Neural progenitor cell (in vitro differentiated cells): ENCODE measurements around the gene TLCD1. TPM values are rescaled to one million over a fixed set of nuclear protein-coding genes. Genes with fewer than 3 reads are reported as not detected.

Experiments used
- DNase-seq: peaks from one replicate; pipeline ENCODE4 v3.0.0-alpha.2; 2016; ENCODE audit warnings: low spot score
- H2AFZ ChIP-seq: fragments of 200-600 bp; sonication (generic); replicated peaks from 2 replicates; pipeline ENCODE4 v1.6.1; 2016; ENCODE audit warnings: antibody characterized with exemption
- H3F3A ChIP-seq: fragments of 200-600 bp; sonication (generic); 2 replicates; pipeline ENCODE4 v1.6.1; 2016; ENCODE audit warnings: antibody characterized with exemption, low read depth
- H3K27ac ChIP-seq: fragments of 200-600 bp; sonication (generic); 2 replicates; pipeline ENCODE4 v1.5.1; 2016; ENCODE audit warnings: mild to moderate bottlenecking
- H3K27me3 ChIP-seq: fragments of 200-600 bp; sonication (generic); 2 replicates; pipeline ENCODE4 v1.6.1; 2016; ENCODE audit warnings: mild to moderate bottlenecking, moderate library complexity
- H3K36me3 ChIP-seq: fragments of 200-600 bp; sonication (generic); 2 replicates; pipeline ENCODE4 v1.5.1; 2016
- H3K4me1 ChIP-seq: fragments of 200-600 bp; sonication (generic); 2 replicates; pipeline ENCODE4 v1.6.1; 2016; ENCODE audit warnings: mixed run types
- H3K4me2 ChIP-seq: fragments of 200-600 bp; sonication (generic); 2 replicates; pipeline ENCODE4 v1.6.1; 2016
- H3K4me3 ChIP-seq: fragments of 200-600 bp; sonication (generic); 2 replicates; pipeline ENCODE4 v1.5.1; 2016
- H3K79me2 ChIP-seq: fragments of 200-600 bp; sonication (generic); 2 replicates; pipeline ENCODE4 v1.6.1; 2016; ENCODE audit warnings: low read depth
- H3K9ac ChIP-seq: fragments of 200-600 bp; sonication (generic); 2 replicates; pipeline ENCODE4 v1.6.1; 2016
- H3K9me3 ChIP-seq: fragments of 200-600 bp; sonication (generic); 2 replicates; pipeline ENCODE4 v1.5.1; 2016; ENCODE audit warnings: low read depth
- H4K20me1 ChIP-seq: fragments of 200-600 bp; sonication (generic); 2 replicates; pipeline ENCODE4 v1.6.1; 2016; ENCODE audit warnings: low read depth
- H3K27ac Mint-ChIP-seq: 3 replicates; pipeline ENCODE4 v1.8.0; 2021; ENCODE audit warnings: mixed read lengths
- H3K27me3 Mint-ChIP-seq: 2 replicates; pipeline ENCODE4 v1.8.0; 2022; ENCODE audit warnings: low read depth, mild to moderate bottlenecking, inconsistent platforms, moderate library complexity, mixed read lengths; ENCODE audit not compliant: insufficient read depth
- H3K36me3 Mint-ChIP-seq: 3 replicates; pipeline ENCODE4 v1.8.0; 2021; ENCODE audit warnings: mixed read lengths
- H3K4me1 Mint-ChIP-seq: 3 replicates; pipeline ENCODE4 v1.8.0; 2021; ENCODE audit warnings: mixed read lengths
- H3K4me3 Mint-ChIP-seq: 3 replicates; pipeline ENCODE4 v1.8.0; 2021; ENCODE audit warnings: mild to moderate bottlenecking, moderate library complexity, mixed read lengths
- H3K9me3 Mint-ChIP-seq: 3 replicates; pipeline ENCODE4 v1.8.0; 2020; ENCODE audit warnings: mixed read lengths
- CTCF ChIP-seq: fragments of 200-600 bp; sonication (generic); IDR thresholded peaks from 2 replicates; pipeline ENCODE4 v1.5.1; 2017; ENCODE audit warnings: antibody characterized with exemption, mild to moderate bottlenecking
- EZH2 ChIP-seq: fragments of 200-600 bp; sonication (generic); IDR thresholded peaks from 2 replicates; pipeline ENCODE4 v1.6.1; 2017; ENCODE audit warnings: antibody characterized with exemption, mild to moderate bottlenecking, moderate library complexity
- EZH2phosphoT487 ChIP-seq: fragments of 200-600 bp; sonication (generic); IDR thresholded peaks from 2 replicates; pipeline ENCODE4 v1.6.1; 2017; ENCODE audit warnings: antibody characterized with exemption
- total RNA-seq: library from RNA; depleted of rRNA; stranded (reverse); fragments of >200 nt; gene quantifications from 2 replicates; pipeline ENCODE4 v1.2.3, GENCODE V29; 2015; ENCODE audit warnings: low replicate concordance

The TLCD1 gene
- total RNA-seq, 1 donor from 2014 or later: 13.4 TPM

GRCh38 chr17:28688481-28688880 lies 37.6 kb downstream of the TLCD1 start:
- Histone ChIP-seq H3K27ac (no peak overlapping the region), H3K4me2 (no peak overlapping the region), H3K27me3 (no peaks in the 10 kb centered on the region), H3K4me1 (no peaks in the 10 kb centered on the region), H3F3A (no peaks in the 10 kb centered on the region), H3K36me3 (peaks cover 20% of the 10 kb centered on the region), H4K20me1 (no peaks in the 10 kb centered on the region), H3K9me3 (no peaks in the 10 kb centered on the region), H3K9ac (no peak overlapping the region), H3K79me2 (no peaks in the 10 kb centered on the region), H2AFZ (no peak overlapping the region), H3K4me3 (no peak overlapping the region)
- Mint-ChIP-seq H3K27ac (no peak overlapping the region), H3K27me3 (no peaks in the 10 kb centered on the region), H3K4me3 (no peak overlapping the region), H3K9me3 (no peaks in the 10 kb centered on the region), H3K36me3 (peaks cover 41% of the 10 kb centered on the region), H3K4me1 (no peaks in the 10 kb centered on the region)
- DNase-seq: no peak
- TF ChIP-seq EZH2phosphoT487: no peak
- no peak for TF ChIP-seq CTCF
- TF ChIP-seq EZH2: no peak

GRCh38 chr17:28686296-28686695 lies 39.7 kb downstream of the TLCD1 start:
- Histone ChIP-seq H3K4me2 (no peak overlapping the region), H3K9me3 (no peaks in the 10 kb centered on the region), H4K20me1 (no peaks in the 10 kb centered on the region), H3K4me3 (no peak overlapping the region), H2AFZ (no peak overlapping the region), H3F3A (no peaks in the 10 kb centered on the region), H3K79me2 (no peaks in the 10 kb centered on the region), H3K27me3 (no peaks in the 10 kb centered on the region), H3K36me3 (peaks cover 20% of the 10 kb centered on the region), H3K4me1 (no peaks in the 10 kb centered on the region), H3K27ac (no peak overlapping the region), H3K9ac (no peak overlapping the region)
- DNase-seq: no peak
- Mint-ChIP-seq H3K36me3 (peaks cover 52% of the 10 kb centered on the region), H3K27ac (no peak overlapping the region), H3K4me1 (no peaks in the 10 kb centered on the region), H3K27me3 (peaks cover 2% of the 10 kb centered on the region), H3K4me3 (no peak overlapping the region), H3K9me3 (no peaks in the 10 kb centered on the region)
- no peak for TF ChIP-seq EZH2phosphoT487
- TF ChIP-seq EZH2: no peak
- no peak for TF ChIP-seq CTCF

- no peaks in the 10 kb centered on the region for H3F3A ChIP-seq
- H3K27me3 ChIP-seq: no peaks in the 10 kb centered on the region
- peaks cover 20% of the 10 kb centered on the region for H3K36me3 ChIP-seq
- H3K4me3 Mint-ChIP-seq: no peak overlapping the region
- H3K27me3 Mint-ChIP-seq: peaks cover 2% of the 10 kb centered on the region
- peaks cover 50% of the 10 kb centered on the region for H3K36me3 Mint-ChIP-seq
- TF ChIP-seq CTCF (no peak), EZH2phosphoT487 (no peak), EZH2 (no peak)
- H3K9me3 ChIP-seq: no peaks in the 10 kb centered on the region
- H3K79me2 ChIP-seq: no peaks in the 10 kb centered on the region
- H3K27ac Mint-ChIP-seq: no peak overlapping the region
- H3K4me3 ChIP-seq: no peak overlapping the region
- no peaks in the 10 kb centered on the region for H3K9me3 Mint-ChIP-seq
- no peak overlapping the region for H2AFZ ChIP-seq
- H4K20me1 ChIP-seq: no peaks in the 10 kb centered on the region
- no peak overlapping the region for H3K9ac ChIP-seq
- H3K4me1 ChIP-seq: no peaks in the 10 kb centered on the region
- no peak for DNase-seq
- H3K27ac ChIP-seq: no peak overlapping the region
- no peaks in the 10 kb centered on the region for H3K4me1 Mint-ChIP-seq
- H3K4me2 ChIP-seq: no peak overlapping the region
Observed at GRCh38 chr17:28685366-28685765, 40.7 kb downstream of the TLCD1 start.

GRCh38 chr17:28684963-28685362 lies 41.1 kb downstream of the TLCD1 start:
- Histone ChIP-seq H3K36me3 (peaks cover 20% of the 10 kb centered on the region), H4K20me1 (no peaks in the 10 kb centered on the region), H3K4me3 (no peak overlapping the region), H3K9me3 (no peaks in the 10 kb centered on the region), H3K9ac (no peak overlapping the region), H3K27me3 (no peaks in the 10 kb centered on the region), H3K4me2 (no peak overlapping the region), H3F3A (no peaks in the 10 kb centered on the region), H3K79me2 (no peaks in the 10 kb centered on the region), H3K4me1 (no peaks in the 10 kb centered on the region), H2AFZ (no peak overlapping the region), H3K27ac (no peak overlapping the region)
- Mint-ChIP-seq H3K27me3 (peaks cover 2% of the 10 kb centered on the region), H3K27ac (no peak overlapping the region), H3K9me3 (no peaks in the 10 kb centered on the region), H3K4me1 (no peaks in the 10 kb centered on the region), H3K36me3 (peaks cover 47% of the 10 kb centered on the region), H3K4me3 (no peak overlapping the region)
- no peak for DNase-seq
- TF ChIP-seq CTCF (peak; percentile 5), EZH2 (no peak), EZH2phosphoT487 (no peak)
